ENCODE measurements around the gene KIF5A.

KIF5A gene

DNA sequence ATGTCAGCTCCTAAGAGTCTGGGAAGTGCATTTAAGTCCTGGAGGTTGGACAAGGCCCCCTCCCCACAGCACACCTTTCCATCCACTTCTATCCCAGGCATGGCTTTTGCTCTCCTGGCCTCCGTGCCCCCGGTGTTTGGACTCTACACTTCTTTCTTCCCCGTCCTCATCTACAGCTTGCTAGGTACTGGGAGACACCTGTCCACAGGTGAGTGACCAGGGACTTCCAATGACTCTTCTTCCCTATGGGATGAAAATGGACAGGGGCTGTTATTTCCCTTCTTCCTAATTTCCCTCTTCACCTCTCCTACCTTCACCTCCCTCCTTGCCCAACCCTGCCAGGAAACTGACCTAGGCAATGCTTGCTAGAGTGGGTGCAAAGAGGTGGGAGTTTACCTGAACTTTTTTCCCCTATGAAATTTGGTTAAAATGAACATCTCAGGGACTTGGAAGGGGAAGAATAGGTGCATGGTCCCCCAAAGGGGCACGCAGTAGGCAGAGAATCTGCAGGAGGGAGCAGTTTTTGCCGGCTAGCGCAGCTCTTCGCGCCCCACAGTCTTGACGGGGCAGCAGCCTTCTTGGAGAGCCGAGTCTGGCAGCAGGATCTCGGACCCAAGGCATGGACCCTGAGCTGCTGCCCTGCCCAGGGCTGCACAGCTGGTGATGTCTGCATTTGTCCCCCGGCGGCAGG is 70.5 kb downstream of the KIF5A start:
- DNase-seq (ENCODE audit: low read depth), result no peak

DNA sequence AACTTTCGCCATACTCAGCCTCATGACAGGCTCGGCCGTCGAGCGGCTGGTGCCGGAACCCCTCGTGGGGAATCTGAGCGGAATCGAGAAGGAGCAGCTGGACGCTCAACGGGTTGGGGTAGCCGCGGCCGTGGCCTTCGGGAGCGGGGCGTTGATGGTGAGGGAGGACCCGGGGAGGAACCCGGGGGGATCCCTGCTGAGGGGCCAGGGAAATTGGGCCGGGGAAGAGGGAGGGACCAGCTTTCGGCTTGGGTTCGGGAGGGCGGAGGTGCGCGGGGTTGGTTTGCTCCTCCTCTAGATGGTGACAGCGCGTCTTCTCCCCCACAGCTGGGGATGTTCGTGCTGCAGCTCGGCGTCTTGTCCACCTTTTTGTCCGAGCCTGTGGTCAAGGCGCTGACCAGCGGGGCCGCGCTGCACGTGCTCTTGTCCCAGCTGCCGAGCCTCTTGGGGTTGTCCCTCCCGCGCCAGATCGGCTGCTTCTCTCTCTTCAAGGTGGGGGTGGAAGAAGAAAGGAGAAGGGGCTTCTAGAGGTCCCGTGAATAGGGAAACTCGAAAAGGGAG is 71.2 kb downstream of the KIF5A start:
- no peak for DNase-seq (ENCODE audit: low read depth)

DNA sequence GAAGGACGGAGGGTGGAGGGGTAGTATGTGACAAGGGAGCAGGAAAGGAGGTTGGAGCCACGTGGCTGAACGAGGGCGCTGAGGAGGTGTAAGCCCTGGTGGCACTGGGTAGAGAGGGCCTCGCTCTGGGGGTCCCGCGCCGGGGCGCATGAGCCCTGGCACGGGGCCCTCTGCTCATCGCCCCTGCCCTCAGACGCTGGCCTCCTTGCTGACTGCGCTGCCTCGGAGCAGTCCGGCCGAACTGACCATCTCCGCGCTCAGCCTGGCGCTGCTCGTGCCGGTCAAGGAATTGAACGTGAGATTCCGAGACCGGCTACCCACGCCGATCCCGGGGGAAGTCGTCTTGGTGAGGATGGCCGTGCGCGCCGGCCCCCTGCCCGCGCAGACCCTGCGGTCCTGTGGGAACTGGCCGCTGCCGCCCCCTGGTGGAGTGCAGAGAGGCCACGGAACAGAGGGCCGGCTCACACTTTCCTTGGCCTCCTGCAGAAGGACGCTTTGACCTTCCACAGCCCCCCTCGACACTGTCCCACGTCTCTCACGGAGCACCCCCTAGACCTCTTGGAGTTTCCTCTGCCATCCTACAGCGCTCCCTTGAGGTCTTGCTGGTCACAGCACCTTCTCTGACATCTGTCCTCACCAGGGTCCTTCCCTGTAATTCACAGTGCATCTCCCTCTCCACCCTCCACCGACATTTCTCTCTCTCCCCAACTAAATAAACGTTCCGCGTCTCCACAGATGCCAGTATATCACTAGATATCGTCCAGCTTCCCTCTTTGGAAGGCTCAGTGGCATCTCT is 71.9 kb downstream of the KIF5A start:
- peak; percentile 22 for DNase-seq (ENCODE audit: low read depth)

DNA sequence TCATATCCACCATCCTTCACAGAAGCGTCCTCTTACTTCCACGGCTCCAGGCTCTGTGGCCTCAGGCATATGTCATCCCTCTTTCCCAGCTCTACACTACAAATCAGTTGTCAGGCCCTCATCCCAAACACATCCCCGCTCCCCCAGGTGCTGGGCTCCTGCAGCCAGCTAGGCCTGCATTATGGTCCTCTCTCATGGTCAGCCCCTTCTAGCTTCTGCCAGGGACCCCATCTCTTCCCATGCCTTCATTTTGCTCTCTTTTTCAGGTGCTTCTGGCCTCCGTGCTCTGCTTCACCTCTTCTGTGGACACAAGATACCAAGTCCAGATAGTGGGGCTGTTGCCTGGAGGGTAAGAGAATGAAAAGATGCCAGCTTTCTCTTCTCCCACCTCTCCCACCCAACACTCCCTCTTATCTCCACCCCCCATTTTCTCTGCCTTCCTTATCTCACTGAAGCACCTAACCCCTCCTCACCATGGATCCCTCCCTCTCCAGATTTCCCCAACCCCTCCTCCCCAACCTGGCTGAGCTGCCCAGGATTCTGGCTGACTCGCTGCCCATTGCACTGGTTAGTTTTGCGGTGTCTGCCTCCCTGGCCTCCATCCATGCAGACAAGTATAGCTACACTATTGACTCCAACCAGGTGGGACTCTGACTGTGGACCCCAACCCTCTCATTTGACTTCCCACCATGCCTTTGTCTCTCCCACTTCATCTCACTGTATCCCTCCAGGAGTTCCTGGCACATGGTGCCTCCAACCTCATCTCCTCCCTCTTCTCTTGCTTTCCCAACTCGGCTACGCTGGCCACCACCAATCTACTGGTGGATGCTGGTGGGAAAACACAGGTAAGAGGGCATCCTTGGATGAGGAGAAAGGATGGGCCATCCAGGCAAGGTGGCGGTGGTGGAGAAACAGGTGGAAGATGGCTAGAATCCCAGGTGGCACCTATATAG is 72.7 kb downstream of the KIF5A start:
- no peak for DNase-seq (ENCODE audit: low read depth)

DNA sequence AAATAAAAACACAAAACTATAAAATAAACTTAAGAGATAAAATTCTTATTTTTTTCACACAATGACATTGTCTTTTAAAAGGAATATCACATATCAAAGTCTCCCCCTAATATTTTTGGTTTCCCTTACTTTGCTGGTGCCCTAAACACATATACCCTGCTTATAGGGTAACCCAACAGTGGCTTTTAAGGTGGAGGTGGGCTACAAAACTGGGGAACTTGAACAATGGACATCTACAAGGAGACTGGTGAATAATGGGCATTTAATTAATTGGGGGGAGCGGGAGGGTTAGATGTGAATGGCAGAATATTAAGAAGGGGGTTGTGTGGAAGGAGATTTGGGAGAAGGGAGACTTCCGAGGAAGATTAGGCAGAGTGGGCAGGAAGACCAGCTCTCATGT is 73.5 kb downstream of the KIF5A start:
- no peak for DNase-seq (ENCODE audit: low read depth)

DNA sequence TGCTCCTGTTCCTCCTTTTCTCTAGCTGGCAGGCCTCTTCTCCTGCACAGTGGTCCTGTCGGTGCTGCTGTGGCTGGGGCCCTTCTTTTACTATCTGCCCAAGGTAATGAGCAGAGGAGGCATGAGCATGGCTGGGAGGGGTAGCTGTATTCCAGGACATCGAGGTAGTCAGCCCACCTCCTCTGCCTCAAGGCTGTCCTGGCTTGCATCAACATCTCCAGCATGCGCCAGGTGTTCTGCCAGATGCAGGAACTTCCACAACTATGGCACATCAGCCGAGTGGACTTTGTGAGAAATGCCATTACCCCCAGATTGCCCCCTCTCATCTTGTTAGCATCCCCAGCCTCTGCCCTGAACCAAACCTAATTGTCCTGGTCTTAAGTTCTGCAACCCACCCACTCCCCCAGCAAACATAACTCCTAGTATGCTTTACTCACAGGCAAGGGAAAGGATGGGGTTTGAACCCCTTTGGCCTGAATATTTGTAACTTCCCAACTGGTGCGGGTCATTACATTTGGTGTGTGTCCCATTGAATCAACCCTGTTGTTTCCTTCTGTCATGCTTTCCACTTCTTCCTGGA is 74.1 kb downstream of the KIF5A start:
- no peak for DNase-seq (ENCODE audit: low read depth)

DNA sequence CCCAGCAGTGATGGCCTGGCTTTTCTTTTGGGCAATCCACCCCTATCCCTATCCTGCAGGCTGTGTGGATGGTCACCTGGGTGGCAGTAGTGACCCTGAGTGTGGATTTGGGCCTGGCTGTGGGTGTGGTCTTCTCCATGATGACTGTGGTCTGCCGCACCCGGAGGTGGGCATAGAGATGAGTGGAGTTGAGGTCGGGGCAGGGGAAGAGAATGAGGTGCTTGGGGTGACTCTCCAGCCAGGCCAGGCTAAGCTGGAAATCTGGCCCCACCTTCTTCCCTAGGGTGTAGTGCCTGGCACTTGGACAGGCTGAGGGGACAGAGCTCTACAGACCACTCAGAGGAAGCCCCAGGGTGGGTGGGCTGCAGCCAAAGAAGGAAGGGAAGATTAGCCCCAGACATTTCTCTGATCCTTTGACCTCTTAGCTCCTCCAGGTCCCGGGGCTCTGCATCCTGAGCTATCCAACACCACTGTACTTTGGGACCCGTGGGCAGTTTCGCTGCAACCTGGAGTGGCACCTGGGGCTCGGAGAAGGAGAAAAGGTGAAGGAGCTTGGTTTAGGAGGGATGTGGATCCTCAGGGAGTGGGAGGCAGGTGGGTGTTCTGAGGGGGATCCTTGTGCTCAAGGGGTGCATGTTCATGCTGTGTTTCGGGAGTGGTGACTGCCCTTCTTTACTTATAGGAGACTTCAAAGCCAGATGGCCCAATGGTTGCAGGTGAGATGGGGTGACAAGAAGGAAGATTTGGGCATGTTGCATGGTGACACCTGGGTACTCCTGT is 74.8 kb downstream of the KIF5A start:
- no peak for DNase-seq (ENCODE audit: low read depth)

DNA sequence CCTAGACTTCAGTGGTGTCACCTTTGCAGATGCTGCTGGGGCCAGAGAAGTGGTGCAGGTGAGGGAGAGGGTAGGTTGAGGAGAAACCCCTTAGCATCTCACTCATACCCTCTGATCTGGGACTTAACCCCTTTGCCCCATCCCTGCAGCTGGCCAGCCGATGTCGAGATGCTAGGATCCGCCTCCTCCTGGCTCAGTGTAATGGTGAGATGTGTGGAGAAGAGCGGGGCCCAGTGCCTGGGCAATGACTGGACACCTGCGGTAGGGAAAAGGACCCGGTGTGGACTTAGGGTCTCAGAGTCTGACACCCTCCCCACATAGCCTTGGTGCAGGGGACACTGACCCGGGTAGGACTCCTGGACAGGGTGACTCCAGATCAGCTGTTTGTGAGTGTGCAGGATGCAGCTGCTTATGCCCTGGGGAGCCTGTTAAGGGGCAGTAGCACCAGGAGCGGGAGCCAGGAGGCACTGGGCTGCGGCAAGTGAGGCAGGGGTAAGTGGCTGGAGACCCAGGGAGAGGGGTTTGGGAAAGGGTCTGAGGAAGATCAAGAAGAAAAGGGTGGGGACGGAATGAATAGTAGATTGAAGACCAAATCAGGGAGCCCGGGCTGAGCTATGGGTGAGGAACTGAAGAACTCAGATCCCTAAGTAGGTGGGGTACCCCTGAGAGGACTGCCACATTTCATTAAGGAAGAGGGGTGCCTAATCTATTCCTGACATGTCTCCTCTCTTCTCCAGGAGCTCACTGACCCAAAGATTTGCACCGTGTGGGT is 75.6 kb downstream of the KIF5A start:
- no peak for DNase-seq (ENCODE audit: low read depth)

DNA sequence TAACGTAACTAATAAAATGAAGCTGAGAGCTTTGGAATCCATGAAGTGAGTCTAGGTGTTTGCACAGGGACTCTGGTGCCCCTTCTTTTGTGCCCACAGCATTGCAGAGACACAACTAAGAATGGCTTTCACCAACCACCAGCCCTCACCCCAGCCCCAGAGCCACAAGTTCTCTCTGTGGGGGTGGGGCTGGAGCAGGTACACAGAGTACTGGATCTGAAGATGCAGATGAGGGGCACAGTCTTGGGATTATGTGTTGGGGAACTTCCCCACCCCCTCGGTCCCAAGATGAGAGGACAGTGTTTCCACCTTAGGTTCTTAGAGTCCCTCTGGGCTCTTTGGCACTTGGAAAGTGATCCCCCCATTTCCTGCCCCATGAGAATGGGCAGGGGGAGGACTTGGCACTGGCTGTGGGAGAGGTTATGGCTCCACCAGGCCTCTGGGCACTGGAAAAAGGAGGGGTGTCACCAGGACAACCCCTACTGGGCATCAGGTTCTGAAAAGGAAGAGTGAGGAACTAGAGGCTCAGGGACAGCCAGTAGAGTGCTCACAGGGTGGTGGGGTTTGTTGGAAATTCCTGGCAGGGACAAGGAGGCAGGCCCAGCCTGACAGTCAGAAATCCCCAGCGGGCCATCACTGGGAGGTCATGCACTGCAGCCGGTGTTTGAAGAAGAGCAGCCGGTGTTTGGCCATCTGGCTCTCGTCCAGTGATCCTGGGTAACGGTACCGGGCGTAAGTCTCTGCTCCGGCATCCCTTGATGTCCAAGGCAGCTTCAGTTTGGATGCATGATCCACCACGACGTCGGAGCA is 76.5 kb downstream of the KIF5A start:
- DNase-seq (ENCODE audit: low read depth), result no peak

DNA sequence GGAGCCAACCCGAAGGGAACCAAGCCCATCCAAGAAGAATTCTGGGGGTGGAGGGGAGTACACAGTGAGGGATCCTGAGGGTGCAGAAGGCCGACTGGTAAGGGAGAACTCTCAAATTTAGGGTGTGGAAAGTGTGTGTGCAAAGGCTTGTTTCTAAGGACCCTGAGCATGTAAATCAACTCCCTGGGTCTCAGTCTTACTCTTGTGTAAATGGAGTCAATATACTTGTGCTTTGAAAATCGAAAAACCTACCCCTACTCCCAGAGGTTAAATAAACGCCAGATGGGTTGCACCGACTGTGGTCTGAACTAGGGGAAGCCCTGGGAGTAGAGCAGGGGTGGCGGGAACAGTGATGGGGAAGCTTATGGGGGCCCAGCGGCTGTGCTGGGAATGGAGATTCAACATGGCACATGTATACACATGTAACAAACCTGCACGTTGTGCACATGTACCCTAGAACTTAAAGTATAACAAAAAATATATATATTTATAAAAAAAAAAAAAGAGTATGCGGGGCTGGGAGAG is 77.1 kb downstream of the KIF5A start:
- DNase-seq (ENCODE audit: low read depth), result no peak

DNA sequence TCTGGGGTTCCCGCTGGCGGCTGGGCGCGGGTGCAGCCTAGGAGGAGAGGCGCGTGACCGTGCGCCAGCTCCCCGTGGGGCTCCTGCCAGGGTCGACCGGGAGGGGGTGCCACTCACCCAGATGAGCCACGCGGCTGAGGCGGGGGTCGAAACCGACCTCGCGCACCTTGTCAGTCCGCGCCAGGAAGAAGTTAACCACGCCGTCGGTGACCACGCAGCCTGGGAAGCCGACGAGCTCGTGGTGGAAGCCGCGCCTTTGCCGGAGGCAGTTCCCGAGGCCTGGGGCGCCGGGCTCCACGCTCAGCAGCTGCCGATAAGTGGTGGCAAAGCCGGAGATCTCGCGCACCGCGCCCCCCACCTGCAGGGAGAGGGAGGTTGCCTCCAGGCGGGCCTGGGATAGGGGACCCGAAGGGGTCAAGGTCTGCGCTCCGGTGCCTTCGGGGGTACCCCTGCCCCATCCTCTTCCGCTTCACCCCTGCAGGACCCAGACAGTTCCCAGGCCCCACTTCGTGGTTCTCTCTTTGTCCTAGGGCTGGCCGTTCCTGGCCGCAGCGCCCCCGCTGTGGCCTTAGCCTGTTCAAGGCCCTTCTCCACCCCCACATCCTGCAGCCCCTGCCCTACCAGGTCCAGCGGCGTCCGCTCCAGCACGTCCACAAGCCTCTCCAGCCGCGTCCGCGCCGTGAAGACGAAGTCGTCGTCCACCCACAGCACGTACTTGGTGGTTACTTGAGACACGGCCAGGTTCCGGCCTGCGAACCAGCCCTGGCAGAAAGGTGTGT is 77.8 kb downstream of the KIF5A start:
- DNase-seq (ENCODE audit: low read depth), result no peak

DNA sequence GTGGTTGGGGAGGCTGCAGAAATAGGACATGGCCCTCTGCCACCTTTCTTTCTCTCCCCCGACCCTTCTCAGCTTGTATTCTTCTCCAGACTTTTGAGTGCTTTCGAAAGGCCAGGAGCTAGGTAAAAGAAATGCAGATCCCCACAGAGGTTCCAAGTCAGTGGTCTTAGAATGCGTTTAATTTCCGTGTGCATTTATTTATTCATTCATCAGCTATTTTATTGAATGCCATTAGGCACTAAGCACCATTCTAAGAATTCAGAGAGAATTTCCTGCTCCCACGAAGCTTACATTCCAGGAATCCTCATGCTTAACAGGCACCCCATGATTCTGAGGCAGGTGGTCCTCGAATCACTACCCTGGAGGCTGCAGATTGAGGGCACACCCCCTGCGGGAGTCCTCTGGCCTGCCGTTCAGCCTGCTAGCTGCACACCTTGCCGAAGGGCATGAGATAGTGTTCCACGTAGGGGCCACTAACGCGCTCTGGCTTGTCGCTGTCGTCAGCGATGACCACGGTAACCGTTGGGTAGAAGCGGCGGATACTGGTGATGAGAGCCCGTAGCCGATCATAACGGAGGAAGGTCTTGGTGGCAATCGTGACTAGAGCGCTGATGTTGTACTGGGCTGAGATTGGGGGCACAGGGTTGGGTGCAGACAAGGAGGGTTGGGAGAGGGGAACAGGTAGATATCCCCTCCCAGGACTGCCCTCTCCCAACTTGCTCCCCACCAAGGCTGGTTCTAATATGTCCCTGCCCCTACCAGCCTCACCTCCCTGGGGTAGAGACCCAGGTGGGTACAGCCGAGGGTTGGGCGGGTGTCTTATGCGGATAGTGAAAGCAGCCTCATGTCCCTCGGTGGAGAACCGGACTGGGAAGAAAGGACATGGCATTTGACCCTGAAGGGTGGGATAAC is 78.7 kb downstream of the KIF5A start:
- DNase-seq (ENCODE audit: low read depth), result no peak

DNA sequence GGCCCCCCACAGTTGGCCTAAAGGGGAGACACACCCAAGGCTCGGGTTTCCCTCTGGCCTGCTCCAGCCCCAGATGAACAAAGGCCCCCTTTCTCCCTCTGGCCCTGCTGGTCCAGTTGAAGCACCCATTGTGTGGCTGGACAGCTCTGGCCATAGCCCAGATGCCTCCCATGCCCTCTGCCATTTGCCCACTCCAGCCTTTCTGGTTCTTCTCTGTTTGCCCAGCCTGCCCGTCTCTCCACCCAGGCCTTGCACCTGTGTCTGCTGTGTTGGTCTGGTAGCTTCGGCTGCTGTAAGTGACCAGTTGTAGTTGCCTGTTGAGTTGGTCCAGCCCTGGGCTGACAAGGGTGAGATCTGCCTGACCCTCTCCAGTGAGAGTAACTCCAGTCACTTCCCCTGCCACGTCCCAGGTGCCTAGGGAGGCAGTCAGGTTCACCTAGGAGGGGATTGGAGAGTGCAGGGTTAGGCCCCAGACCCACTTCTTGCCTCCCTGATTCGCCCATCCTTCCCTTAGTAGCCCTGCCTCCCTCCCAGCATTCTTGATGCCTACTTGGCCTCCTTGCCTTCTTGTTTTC is 80.1 kb downstream of the KIF5A start:
- DNase-seq (ENCODE audit: low read depth), result no peak

DNA sequence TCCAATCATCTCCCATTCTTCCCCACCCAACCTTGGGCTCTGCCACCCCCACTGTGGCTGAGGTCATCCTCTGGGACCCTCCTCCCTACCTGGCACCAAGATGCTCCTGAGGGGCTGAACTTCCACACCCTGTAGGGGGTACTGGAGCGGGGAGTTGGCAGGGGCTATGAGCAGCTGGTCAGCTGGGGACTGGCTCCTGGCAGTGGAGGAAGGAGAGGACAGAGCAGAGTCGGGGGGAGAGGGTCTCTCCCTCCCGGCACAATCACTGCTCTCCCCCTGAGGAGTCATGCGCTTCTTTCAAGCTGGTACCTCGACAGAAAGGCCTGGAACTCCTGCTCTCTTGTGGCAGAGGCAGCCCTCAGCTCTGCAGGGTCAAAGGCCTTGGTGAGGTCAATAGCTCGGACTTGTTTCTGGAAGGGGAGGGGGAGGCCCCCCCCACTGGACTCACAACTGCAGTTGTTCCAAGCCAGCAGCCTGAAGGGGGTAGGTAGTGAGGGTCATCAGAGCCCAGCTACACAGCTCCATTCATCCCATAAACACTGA is 81.1 kb downstream of the KIF5A start:
- no peak for DNase-seq (ENCODE audit: low read depth)

DNA sequence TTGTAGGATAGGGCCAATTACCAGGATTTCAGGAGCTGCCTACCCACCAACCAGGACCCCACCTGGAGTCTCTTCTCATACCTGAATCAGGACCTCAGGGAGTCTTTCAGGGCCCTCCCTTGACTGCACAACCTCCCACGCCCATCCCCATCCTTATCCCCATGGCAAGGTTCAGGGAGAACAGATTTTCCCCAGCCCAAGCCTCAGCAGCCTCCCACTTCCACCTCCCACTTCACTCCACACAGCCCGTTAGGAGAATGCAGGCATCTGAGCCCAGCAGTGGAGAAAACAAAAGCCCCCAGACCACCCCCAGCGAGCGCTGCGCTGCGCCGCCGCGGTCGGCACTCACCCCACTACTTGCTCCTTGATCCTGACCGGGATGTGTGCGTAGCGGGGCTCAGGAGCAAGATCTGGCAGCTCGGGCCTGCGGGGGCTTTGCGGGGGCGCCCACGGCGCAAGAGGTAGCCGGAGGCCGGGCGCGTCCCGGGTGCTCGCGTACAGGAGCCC is 81.8 kb downstream of the KIF5A start:
- DNase-seq (ENCODE audit: low read depth), result no peak
